Panc1 (cell line): Measurements from ENCODE around the gene RANBP17. TPM values are rescaled to one million over a fixed set of nuclear protein-coding genes. Genes with fewer than 3 reads are reported as not detected.

Source experiments
- ATAC-seq: fragments of 200-7000 bp; cut with Tn5 transposase; 2 replicates; pipeline ENCODE4 v1.9.1; 2020; ENCODE audit warnings: mild to moderate bottlenecking, moderate library complexity
- BruUV-seq: library from RNA; stranded (reverse); fragments of 400-500 nt; replicated peaks from 2 replicates; lab custom pipeline; 2021; lab: Mats Ljungman, UMichigan
- CTCF ChIA-PET: fragments of 300-600 bp; sonication (Branson Sonifier 250); formaldehyde crosslinking; loops from one replicate; lab custom pipeline; 2022; ENCODE audit warnings: antibody characterized with exemption; lab: Charles Lee
- POLR2A ChIA-PET: fragments of 300-600 bp; sonication (Branson Sonifier 250); formaldehyde crosslinking; loops from one replicate; lab custom pipeline; 2022; ENCODE audit warnings: antibody characterized with exemption; lab: Charles Lee
- DNase-seq: peaks from one replicate; pipeline ENCODE4 v3.0.0-alpha.2; 2010; ENCODE audit warnings: low read depth, low spot score
- H3K27ac ChIP-seq: 2 replicates; pipeline ENCODE4 v1.5.1; 2011; ENCODE audit warnings: mild to moderate bottlenecking, low read length, inconsistent platforms
- H3K27me3 ChIP-seq: fragments of 200-500 bp; sonication (Bioruptor generic); 2 replicates; pipeline ENCODE4 v1.6.0; 2014; ENCODE audit warnings: low read length, inconsistent platforms; ENCODE audit not compliant: control insufficient read depth, insufficient read depth
- H3K36me3 ChIP-seq: fragments of 200-500 bp; sonication (Bioruptor generic); 2 replicates; pipeline ENCODE4 v1.5.1; 2014; ENCODE audit warnings: inconsistent platforms, mild to moderate bottlenecking, low read length, moderate library complexity; ENCODE audit not compliant: control insufficient read depth, insufficient read depth
- H3K4me1 ChIP-seq: 2 replicates; pipeline ENCODE4 v1.5.1; 2011; ENCODE audit warnings: inconsistent platforms, mild to moderate bottlenecking, low read length, moderate library complexity; ENCODE audit not compliant: control insufficient read depth, insufficient read depth
- H3K4me3 ChIP-seq, 2 experiments: 2 replicates each; pipeline ENCODE4 v1.5.1; 2011 to 2012; ENCODE audit warnings: low read depth in 2 of 2, low read length in 2 of 2, mild to moderate bottlenecking in 2 of 2, inconsistent platforms in 1 of 2, moderate library complexity in 1 of 2
- H3K9me3 ChIP-seq: fragments of 200-500 bp; sonication (Bioruptor generic); 2 replicates; pipeline ENCODE4 v1.5.1; 2014; ENCODE audit warnings: low read depth, mild to moderate bottlenecking, inconsistent platforms, low read length, moderate library complexity; ENCODE audit not compliant: control insufficient read depth, insufficient read depth
- POLR2AphosphoS5 ChIP-seq: IDR thresholded peaks from 2 replicates; pipeline ENCODE4 v1.6.1; 2012; ENCODE audit warnings: mild to moderate bottlenecking, low read depth, low read length, moderate library complexity
- SIN3A ChIP-seq: IDR thresholded peaks from 2 replicates; pipeline ENCODE4 v1.6.1; 2012; ENCODE audit warnings: low read depth, mild to moderate bottlenecking, low read length, moderate library complexity, borderline replicate concordance; ENCODE audit not compliant: insufficient read depth
- TCF7L2 ChIP-seq: IDR thresholded peaks from 2 replicates; pipeline ENCODE4 v1.6.1; 2011; ENCODE audit warnings: mild to moderate bottlenecking, low read depth, low read length, inconsistent platforms
- in situ Hi-C: cut with HindIII; loops from 2 replicates; pipeline ENCODE4 v1.10.0; 2016; ENCODE audit warnings: low sequenced_read_pairs, low pct_unique_long_range_greater_than_20kb
- intact Hi-C: fragments of 100-400 bp; cut with micrococcal nuclease; formaldehyde crosslinking; loops from one replicate; pipeline ENCODE4 v1.10.0; 2022; ENCODE audit not compliant: unreplicated experiment
- total RNA-seq: library from RNA; stranded (reverse); gene quantifications from one replicate; pipeline ENCODE4 v1.2.1, GENCODE V29; 2021; ENCODE audit not compliant: unreplicated experiment
- TF ChIP-seq, protein P1 (sequence below): fragments of 450-650 bp; IDR thresholded peaks from 2 replicates; pipeline ENCODE4 v1.5.1; 2017; ENCODE audit warnings: mild to moderate bottlenecking
- TF ChIP-seq, protein P2 (sequence below), 2 experiments: IDR thresholded peaks; 2 replicates each; pipeline ENCODE4 v1.6.1; 2011 to 2012; ENCODE audit warnings: low read depth in 2 of 2, control low read depth in 1 of 2, low read length in 1 of 2, mild to moderate bottlenecking in 1 of 2, moderate library complexity in 1 of 2; ENCODE audit not compliant: insufficient read depth in 1 of 2

The RANBP17 gene
- total RNA-seq, 1 experiment from 2014 or later, result not detected

DNA sequence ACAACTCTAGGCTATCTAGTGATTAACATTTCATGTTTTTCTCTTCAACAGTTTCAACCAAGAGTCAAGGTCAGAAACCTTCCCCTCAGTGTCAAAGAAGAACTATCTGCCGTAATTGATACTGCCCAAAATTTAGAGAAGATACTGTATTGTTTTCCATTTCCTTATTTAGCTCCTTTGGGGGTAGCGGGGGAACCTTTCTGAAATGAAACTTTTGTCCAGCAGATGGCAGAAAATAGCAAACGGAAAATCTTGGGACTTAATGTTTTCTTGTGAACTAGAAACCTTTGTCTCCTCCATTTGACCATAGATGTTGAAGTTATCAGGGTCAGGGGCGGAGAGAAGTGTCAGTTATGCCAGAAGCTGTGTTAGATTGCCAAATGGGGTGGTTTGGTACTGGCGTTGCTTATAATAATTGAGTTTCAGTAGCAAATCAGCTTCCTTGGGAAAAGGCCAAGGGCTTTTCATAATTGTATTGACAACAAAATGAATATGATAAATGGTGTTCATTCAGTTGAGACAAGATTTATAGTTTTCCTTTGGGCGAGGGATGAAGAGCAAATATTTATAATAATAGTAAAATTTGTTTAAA, 345.5 kb downstream of the RANBP17 start:
- 0 out of 2 replicates have a peak, but pooled peaks have one; percentile 70 for ATAC-seq
- TF ChIP-seq, protein P1, sequence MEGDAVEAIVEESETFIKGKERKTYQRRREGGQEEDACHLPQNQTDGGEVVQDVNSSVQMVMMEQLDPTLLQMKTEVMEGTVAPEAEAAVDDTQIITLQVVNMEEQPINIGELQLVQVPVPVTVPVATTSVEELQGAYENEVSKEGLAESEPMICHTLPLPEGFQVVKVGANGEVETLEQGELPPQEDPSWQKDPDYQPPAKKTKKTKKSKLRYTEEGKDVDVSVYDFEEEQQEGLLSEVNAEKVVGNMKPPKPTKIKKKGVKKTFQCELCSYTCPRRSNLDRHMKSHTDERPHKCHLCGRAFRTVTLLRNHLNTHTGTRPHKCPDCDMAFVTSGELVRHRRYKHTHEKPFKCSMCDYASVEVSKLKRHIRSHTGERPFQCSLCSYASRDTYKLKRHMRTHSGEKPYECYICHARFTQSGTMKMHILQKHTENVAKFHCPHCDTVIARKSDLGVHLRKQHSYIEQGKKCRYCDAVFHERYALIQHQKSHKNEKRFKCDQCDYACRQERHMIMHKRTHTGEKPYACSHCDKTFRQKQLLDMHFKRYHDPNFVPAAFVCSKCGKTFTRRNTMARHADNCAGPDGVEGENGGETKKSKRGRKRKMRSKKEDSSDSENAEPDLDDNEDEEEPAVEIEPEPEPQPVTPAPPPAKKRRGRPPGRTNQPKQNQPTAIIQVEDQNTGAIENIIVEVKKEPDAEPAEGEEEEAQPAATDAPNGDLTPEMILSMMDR, result peak; percentile 73
- no peak for TF ChIP-seq TCF7L2
- Histone ChIP-seq H3K4me3 (no peak overlapping the region), H3K27me3 (peaks cover 7% of the 10 kb centered on the region; the same call in 1 of the 2 replicates), H3K36me3 (no peaks in the 10 kb centered on the region), H3K9me3 (no peaks in the 10 kb centered on the region), H3K4me1 (no peaks in the 10 kb centered on the region), H3K27ac (no peak overlapping the region)
- ChIA-PET POLR2A (no interaction called here), CTCF (interaction anchor here (0.6 to 1.3 kb wide), 3 partner anchors 59 to 134 kb away, joined by 3 to 19 read pairs (median 4); no protein-coding TSS in a partner anchor)
- in situ Hi-C loops (no loop called here), intact Hi-C loops (loop anchor here (1.0 kb wide), 2 partner anchors 130 to 135 kb away; no protein-coding TSS in a partner anchor)
- no TSS peak for BruUV-seq
- DNase-seq, result peak; percentile 20

DNA sequence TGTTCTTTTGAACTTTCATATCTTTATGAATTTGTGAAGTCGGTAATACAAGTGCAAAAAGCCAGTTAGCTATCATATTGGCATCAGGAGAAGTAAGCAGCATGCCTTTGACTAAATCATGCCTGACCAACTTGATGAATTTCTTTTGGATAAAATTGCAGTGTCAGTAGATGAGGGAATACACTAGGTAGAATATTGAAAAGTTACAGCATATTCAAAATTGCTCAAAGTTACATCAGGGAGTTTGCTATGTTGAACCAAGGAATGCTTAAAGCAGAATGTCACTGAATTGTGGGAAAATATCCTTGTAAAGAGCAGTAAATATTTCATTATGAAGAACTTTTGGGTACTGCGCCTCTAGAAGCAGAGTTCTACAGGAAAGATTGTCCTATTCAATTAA, 360.1 kb downstream of the RANBP17 start:
- Histone ChIP-seq H3K27me3 (peaks cover 11% of the 10 kb centered on the region; the same call in 1 of the 2 replicates), H3K36me3 (no peaks in the 10 kb centered on the region), H3K9me3 (no peaks in the 10 kb centered on the region), H3K27ac (no peak overlapping the region), H3K4me3 (no peak overlapping the region), H3K4me1 (no peaks in the 10 kb centered on the region)
- DNase-seq (no peak), ATAC-seq (no peak)
- BruUV-seq, result no TSS peak
- in situ Hi-C loops, result no loop called here
- POLR2A ChIA-PET, result no interaction called here
- TF ChIP-seq, protein P1, result no peak
- TF ChIP-seq SIN3A (no peak), POLR2AphosphoS5 (no peak), TCF7L2 (no peak)
- TF ChIP-seq, protein P2, sequence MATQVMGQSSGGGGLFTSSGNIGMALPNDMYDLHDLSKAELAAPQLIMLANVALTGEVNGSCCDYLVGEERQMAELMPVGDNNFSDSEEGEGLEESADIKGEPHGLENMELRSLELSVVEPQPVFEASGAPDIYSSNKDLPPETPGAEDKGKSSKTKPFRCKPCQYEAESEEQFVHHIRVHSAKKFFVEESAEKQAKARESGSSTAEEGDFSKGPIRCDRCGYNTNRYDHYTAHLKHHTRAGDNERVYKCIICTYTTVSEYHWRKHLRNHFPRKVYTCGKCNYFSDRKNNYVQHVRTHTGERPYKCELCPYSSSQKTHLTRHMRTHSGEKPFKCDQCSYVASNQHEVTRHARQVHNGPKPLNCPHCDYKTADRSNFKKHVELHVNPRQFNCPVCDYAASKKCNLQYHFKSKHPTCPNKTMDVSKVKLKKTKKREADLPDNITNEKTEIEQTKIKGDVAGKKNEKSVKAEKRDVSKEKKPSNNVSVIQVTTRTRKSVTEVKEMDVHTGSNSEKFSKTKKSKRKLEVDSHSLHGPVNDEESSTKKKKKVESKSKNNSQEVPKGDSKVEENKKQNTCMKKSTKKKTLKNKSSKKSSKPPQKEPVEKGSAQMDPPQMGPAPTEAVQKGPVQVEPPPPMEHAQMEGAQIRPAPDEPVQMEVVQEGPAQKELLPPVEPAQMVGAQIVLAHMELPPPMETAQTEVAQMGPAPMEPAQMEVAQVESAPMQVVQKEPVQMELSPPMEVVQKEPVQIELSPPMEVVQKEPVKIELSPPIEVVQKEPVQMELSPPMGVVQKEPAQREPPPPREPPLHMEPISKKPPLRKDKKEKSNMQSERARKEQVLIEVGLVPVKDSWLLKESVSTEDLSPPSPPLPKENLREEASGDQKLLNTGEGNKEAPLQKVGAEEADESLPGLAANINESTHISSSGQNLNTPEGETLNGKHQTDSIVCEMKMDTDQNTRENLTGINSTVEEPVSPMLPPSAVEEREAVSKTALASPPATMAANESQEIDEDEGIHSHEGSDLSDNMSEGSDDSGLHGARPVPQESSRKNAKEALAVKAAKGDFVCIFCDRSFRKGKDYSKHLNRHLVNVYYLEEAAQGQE (IDR thresholded peaks at IDR 0.05; ENCODE audit: insufficient read depth in 1 of 2, low read depth in 2 of 2, low read length in 1 of 2), result no peak
- CTCF ChIA-PET, result no interaction called here
- intact Hi-C loops, result no loop called here
